Testis (tissue), 3 donors: ENCODE measurements around the gene GPBP1L1. TPM values are rescaled to one million over a fixed set of nuclear protein-coding genes. Genes with fewer than 3 reads are reported as not detected.
"Not testable (repeated sequence)": the region's sequence is repeated elsewhere in the genome, so short reads cannot be mapped to it uniquely, and the experiment has no call there.

Source experiments
- DNase-seq: peaks from one replicate; pipeline ENCODE4 v3.0.0-alpha.2; 2019
- H3K27ac ChIP-seq, 2 donors: fragments of 200-600 bp; sonication (generic); one replicate each; pipeline ENCODE4 v1.5.1; 2019
- H3K27me3 ChIP-seq: fragments of 200-600 bp; sonication (generic); one replicate; pipeline ENCODE4 v1.5.1; 2019
- H3K36me3 ChIP-seq: fragments of 200-600 bp; sonication (generic); one replicate; pipeline ENCODE4 v1.5.1; 2017; ENCODE audit warnings: low read depth; ENCODE audit errors: missing control alignments
- H3K4me1 ChIP-seq: fragments of 200-600 bp; sonication (generic); one replicate; pipeline ENCODE4 v1.5.1; 2019
- H3K4me3 ChIP-seq, 2 donors: fragments of 200-600 bp; sonication (generic); one replicate each; pipeline ENCODE4 v1.5.1; 2017 to 2019
- H3K9me3 ChIP-seq: fragments of 200-600 bp; sonication (generic); one replicate; pipeline ENCODE4 v1.5.1; 2017
- POLR2A ChIP-seq: fragments of 450-650 bp; IDR thresholded peaks from one replicate; pipeline ENCODE4 v1.6.1; 2017; ENCODE audit warnings: antibody characterized with exemption, mild to moderate bottlenecking, moderate library complexity
- WGBS, 2 donors: methylation state at CpG; one replicate each; pipeline ENCODE4 v1.1.5; 2018; 5-methylcytosine and 5-hydroxymethylcytosine counted together
- intact Hi-C: fragments of 100-400 bp; cut with DNase I; formaldehyde crosslinking; loops from one replicate; pipeline ENCODE4 v1.15.1; 2023; ENCODE audit warnings: low total_unique reads
- polyA plus RNA-seq: library from polyadenylated mRNA; stranded (reverse); fragments of 350-450 nt; fragmentation: Illumina TruSeq; extraction: RNeasy Lipid Tissue Mini Kit (QIAGEN cat#74804); gene quantifications from one replicate; pipeline ENCODE4 v1.2.3, GENCODE V29; 2014; ENCODE audit warnings: low read depth, low replicate concordance; ENCODE audit not compliant: insufficient read depth
- total RNA-seq, 2 donors: library from RNA; depleted of rRNA; stranded (reverse); fragments of >200 nt; gene quantifications; one replicate each; pipeline ENCODE4 v1.2.3, GENCODE V29; 2016
- TF ChIP-seq, protein P1 (sequence below), 3 experiments: fragments of 450-650 bp in 2 of 3; fragments of 200-600 bp in 1 of 3; sonication (generic) in 1 of 3; IDR thresholded peaks; one replicate each; pipeline ENCODE4 v1.5.1; 2016 to 2019; ENCODE audit warnings: antibody characterized with exemption in 3 of 3, mild to moderate bottlenecking in 2 of 3, moderate library complexity in 1 of 3

GPBP1L1 gene
- total and polyA plus RNA-seq, 3 donors from 2014 or later: 151 to 233 (median 178) TPM

GRCh38 chr1:45604239-45604638, 82.1 kb downstream of the GPBP1L1 start:
- WGBS, 2 donors: 92 to 96% methylated on average over 2 of the region's 2 CpGs
- H3K4me3 ChIP-seq: no peak overlapping the region
- DNase-seq: no peak
- TF ChIP-seq POLR2A: no peak
- TF ChIP-seq, protein P1, sequence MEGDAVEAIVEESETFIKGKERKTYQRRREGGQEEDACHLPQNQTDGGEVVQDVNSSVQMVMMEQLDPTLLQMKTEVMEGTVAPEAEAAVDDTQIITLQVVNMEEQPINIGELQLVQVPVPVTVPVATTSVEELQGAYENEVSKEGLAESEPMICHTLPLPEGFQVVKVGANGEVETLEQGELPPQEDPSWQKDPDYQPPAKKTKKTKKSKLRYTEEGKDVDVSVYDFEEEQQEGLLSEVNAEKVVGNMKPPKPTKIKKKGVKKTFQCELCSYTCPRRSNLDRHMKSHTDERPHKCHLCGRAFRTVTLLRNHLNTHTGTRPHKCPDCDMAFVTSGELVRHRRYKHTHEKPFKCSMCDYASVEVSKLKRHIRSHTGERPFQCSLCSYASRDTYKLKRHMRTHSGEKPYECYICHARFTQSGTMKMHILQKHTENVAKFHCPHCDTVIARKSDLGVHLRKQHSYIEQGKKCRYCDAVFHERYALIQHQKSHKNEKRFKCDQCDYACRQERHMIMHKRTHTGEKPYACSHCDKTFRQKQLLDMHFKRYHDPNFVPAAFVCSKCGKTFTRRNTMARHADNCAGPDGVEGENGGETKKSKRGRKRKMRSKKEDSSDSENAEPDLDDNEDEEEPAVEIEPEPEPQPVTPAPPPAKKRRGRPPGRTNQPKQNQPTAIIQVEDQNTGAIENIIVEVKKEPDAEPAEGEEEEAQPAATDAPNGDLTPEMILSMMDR (IDR thresholded peaks at IDR 0.05): no peak
- no peaks in the 10 kb centered on the region for H3K4me1 ChIP-seq
- H3K27ac ChIP-seq: no peak overlapping the region
- intact Hi-C loops: no loop called here
- no peaks in the 10 kb centered on the region for H3K36me3 ChIP-seq
- H3K9me3 ChIP-seq: no peaks in the 10 kb centered on the region
- H3K27me3 ChIP-seq: no peaks in the 10 kb centered on the region

DNA sequence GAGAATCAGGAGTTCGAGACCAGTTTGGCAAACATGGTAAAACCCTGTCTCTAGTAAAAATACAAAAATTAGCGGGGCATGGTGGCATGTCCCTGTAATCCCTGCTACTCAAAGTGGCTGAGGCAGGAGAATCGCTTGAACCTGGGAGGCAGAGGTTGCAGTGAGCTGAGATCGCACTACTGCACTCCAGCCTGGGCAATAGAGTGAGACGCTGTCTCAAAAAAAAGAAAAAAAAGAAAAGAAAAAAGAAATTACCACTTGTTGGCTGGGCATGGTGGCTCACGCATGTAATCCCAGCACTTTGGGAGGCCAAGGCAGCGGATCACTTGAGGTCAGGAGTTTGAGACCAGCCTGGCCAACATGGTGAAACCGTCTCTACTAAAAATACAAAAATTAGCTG, 89.6 kb downstream of the GPBP1L1 start:
- H3K36me3 ChIP-seq, H3K9me3 ChIP-seq, H3K4me1 ChIP-seq, intact Hi-C loops, DNase-seq, H3K27me3 ChIP-seq, H3K27ac ChIP-seq, H3K4me3 ChIP-seq: not testable (repeated sequence)
- 94 to 95% methylated on average over 8 of the region's 8 CpGs for WGBS, 2 donors

DNA sequence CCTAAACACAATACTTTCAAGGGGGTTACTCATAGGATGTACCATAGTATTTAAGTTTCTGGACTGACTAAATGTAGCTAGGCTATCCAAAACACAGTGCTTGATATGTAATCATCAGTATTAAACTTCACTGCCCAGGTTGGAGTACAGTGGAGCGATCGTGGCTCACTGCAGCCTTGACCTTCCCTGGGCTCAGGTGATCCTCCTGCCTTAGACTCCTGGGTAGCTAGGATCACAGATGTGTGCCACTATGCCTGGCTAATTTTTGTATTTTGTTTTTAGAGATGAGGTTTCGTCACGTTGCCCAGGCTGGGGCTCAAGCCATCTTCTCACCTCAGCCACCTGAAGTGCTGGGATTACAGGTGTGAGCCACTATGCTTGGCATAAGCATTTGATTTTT, 91.9 kb downstream of the GPBP1L1 start:
- Histone ChIP-seq H3K36me3 (no peaks in the 10 kb centered on the region), H3K4me1 (no peaks in the 10 kb centered on the region), H3K4me3 (no peak overlapping the region), H3K9me3 (no peaks in the 10 kb centered on the region), H3K27ac (no peak overlapping the region), H3K27me3 (no peaks in the 10 kb centered on the region)
- TF ChIP-seq POLR2A: no peak
- TF ChIP-seq, protein P1 (IDR thresholded peaks at IDR 0.05): no peak
- 87 to 89% methylated on average over 4 of the region's 4 CpGs for WGBS, 2 donors
- intact Hi-C loops: no loop called here
- no peak for DNase-seq

GRCh38 chr1:45589861-45590260, 96.5 kb downstream of the GPBP1L1 start:
- Histone ChIP-seq H3K4me3 (no peak overlapping the region), H3K9me3 (no peaks in the 10 kb centered on the region), H3K27ac (no peak overlapping the region), H3K36me3 (no peaks in the 10 kb centered on the region), H3K27me3 (no peaks in the 10 kb centered on the region), H3K4me1 (peaks cover 17% of the 10 kb centered on the region)
- WGBS, 2 donors: 38 to 64% methylated on average over 1 of the region's 1 CpG
- TF ChIP-seq, protein P1 (IDR thresholded peaks at IDR 0.05): no peak
- DNase-seq: no peak
- intact Hi-C loops: no loop called here

DNA sequence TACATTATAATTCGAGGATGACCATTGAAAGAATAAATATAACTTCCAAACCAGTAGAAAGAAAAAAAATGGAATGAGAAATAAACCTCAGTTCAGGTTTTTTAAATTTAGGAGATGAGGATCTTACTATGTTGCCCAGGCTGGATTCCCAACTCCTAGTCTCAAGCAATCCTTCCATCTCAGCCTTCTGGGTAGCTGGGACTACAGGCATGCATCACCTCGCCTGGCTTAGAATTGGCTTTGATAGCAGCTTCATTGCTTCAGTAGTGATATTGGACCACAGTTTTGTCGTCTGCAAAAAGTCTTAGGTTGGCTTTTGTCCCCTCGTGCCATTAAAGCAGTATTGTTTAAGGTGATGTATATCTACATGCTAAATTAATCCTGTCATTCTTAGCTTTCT, 99.6 kb downstream of the GPBP1L1 start:
- Histone ChIP-seq H3K27ac (no peak overlapping the region), H3K4me3 (no peak overlapping the region), H3K9me3 (no peaks in the 10 kb centered on the region), H3K27me3 (no peaks in the 10 kb centered on the region), H3K36me3 (no peaks in the 10 kb centered on the region), H3K4me1 (peaks cover 17% of the 10 kb centered on the region)
- TF ChIP-seq, protein P1 (IDR thresholded peaks at IDR 0.05): no peak
- no peak for TF ChIP-seq POLR2A
- WGBS, 2 donors: 57 to 58% methylated on average over 4 of the region's 4 CpGs
- DNase-seq: no peak
- intact Hi-C loops: no loop called here
